Hepatocyte (in vitro differentiated cells): ENCODE measurements around the gene CA11.

Experiments
- EZH2 ChIP-seq: fragments of 200-600 bp; sonication (generic); IDR thresholded peaks from 2 replicates; pipeline ENCODE4 v1.6.1; 2016; ENCODE audit warnings: antibody characterized with exemption, mild to moderate bottlenecking, borderline replicate concordance
- EZH2phosphoT487 ChIP-seq: fragments of 200-600 bp; sonication (generic); IDR thresholded peaks from one replicate; pipeline ENCODE4 v1.6.1; 2018; ENCODE audit warnings: antibody characterized with exemption, mild to moderate bottlenecking, low read depth, moderate library complexity; ENCODE audit not compliant: unreplicated experiment, severe bottlenecking
- TF ChIP-seq, protein P1 (sequence below): fragments of 200-600 bp; sonication (generic); IDR thresholded peaks from 2 replicates; pipeline ENCODE4 v1.5.1; 2016; ENCODE audit warnings: antibody characterized with exemption, mild to moderate bottlenecking; ENCODE audit not compliant: poor library complexity

GRCh38 chr19:48616491-48617056 lies 29.4 kb downstream of the CA11 start:
- TF ChIP-seq, protein P1, sequence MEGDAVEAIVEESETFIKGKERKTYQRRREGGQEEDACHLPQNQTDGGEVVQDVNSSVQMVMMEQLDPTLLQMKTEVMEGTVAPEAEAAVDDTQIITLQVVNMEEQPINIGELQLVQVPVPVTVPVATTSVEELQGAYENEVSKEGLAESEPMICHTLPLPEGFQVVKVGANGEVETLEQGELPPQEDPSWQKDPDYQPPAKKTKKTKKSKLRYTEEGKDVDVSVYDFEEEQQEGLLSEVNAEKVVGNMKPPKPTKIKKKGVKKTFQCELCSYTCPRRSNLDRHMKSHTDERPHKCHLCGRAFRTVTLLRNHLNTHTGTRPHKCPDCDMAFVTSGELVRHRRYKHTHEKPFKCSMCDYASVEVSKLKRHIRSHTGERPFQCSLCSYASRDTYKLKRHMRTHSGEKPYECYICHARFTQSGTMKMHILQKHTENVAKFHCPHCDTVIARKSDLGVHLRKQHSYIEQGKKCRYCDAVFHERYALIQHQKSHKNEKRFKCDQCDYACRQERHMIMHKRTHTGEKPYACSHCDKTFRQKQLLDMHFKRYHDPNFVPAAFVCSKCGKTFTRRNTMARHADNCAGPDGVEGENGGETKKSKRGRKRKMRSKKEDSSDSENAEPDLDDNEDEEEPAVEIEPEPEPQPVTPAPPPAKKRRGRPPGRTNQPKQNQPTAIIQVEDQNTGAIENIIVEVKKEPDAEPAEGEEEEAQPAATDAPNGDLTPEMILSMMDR: no peak
- TF ChIP-seq EZH2: no peak
- TF ChIP-seq EZH2phosphoT487: no peak
